Transverse colon (tissue), 4 donors: ENCODE results near the gene PML. TPM values are rescaled to one million over a fixed set of nuclear protein-coding genes. Genes with fewer than 3 reads are reported as not detected.
"Not testable (repeated sequence)": the region's sequence is repeated elsewhere in the genome, so short reads cannot be mapped to it uniquely, and the experiment has no call there.

Experiments used
- DNase-seq: peaks from one replicate; pipeline ENCODE4 v3.0.0-alpha.2; 2019
- H3K27ac ChIP-seq, 4 donors: fragments of 200-600 bp; sonication (generic); 2 replicates each; pipeline ENCODE4 v1.5.1; 2016 to 2018; ENCODE audit warnings: inconsistent platforms in 4 of 4
- H3K27me3 ChIP-seq: fragments of 200-600 bp; sonication (generic); 2 replicates; pipeline ENCODE4 v1.5.1; 2017; ENCODE audit warnings: inconsistent platforms
- H3K36me3 ChIP-seq, 4 donors: fragments of 200-600 bp; sonication (generic); 2 replicates each; pipeline ENCODE4 v1.5.1; 2017 to 2019; ENCODE audit warnings: inconsistent platforms in 4 of 4
- H3K4me1 ChIP-seq, 4 donors: fragments of 200-600 bp; sonication (generic); 2 replicates each; pipeline ENCODE4 v1.5.1; 2017 to 2020; ENCODE audit warnings: inconsistent platforms in 4 of 4
- H3K4me3 ChIP-seq, 4 donors: fragments of 200-600 bp; sonication (generic); 1 replicate in 1 of 4; 2 replicates in 3 of 4; pipeline versions ENCODE4 v1.5.1 to v1.6.1; 2017 to 2019; ENCODE audit warnings: inconsistent platforms in 4 of 4
- H3K9me3 ChIP-seq, 2 donors: fragments of 200-600 bp; sonication (generic); 2 replicates each; pipeline ENCODE4 v1.5.1; 2017 to 2019; ENCODE audit warnings: inconsistent platforms in 2 of 2
- CTCF ChIP-seq, 5 experiments: fragments of 200-600 bp in 3 of 5; fragments of 450-650 bp in 2 of 5; sonication (generic) in 3 of 5; IDR thresholded peaks; 1 replicate in 2 of 5; 2 replicates in 3 of 5; pipeline ENCODE4 v1.5.1; 2016 to 2017; ENCODE audit warnings: antibody characterized with exemption in 5 of 5, inconsistent platforms in 3 of 5, mild to moderate bottlenecking in 2 of 5, moderate library complexity in 1 of 5
- WGBS, 2 donors: methylation state at CpG; one replicate each; pipeline ENCODE4 v1.1.5; 2018; ENCODE audit warnings: low coverage in 1 of 2; 5-methylcytosine and 5-hydroxymethylcytosine counted together
- in situ Hi-C, 4 donors: fragments of 200-750 bp; cut with MboI; loops; one replicate each; pipeline versions ENCODE4 v1.15.0 to v1.15.1; 2017; ENCODE audit warnings: low sequenced_read_pairs in 3 of 4, low pct_ligation_motif_present in 1 of 4, low pct_unique_long_range_greater_than_20kb in 1 of 4
- intact Hi-C: fragments of 100-400 bp; cut with DNase I; formaldehyde crosslinking; loops from one replicate; pipeline ENCODE4 v1.15.1; 2023; ENCODE audit warnings: low total_unique reads
- total RNA-seq, 4 donors: library from RNA; depleted of rRNA; stranded (reverse); fragments of >200 nt; gene quantifications; one replicate each; pipeline ENCODE4 v1.1.0, GENCODE V29; 2016

The PML gene
- total RNA-seq, 4 donors from 2014 or later: 35.1 to 128 (median 70.0) TPM

- H3K4me1 ChIP-seq, H3K9me3 ChIP-seq, H3K27ac ChIP-seq, H3K27me3 ChIP-seq, intact Hi-C loops, H3K4me3 ChIP-seq, H3K36me3 ChIP-seq: not testable (repeated sequence)
- DNase-seq: peak; percentile 64
- 31% methylated on average over 5 of the region's 13 CpGs; no CpG with 5 or more reads in 1 of the 2 donors for WGBS, 2 donors
- in situ Hi-C loops: loop anchor here in 1 of 4 donors (25.0 kb wide), 1 partner anchor 1246 kb away; no protein-coding TSS in a partner anchor
- TF ChIP-seq CTCF (IDR thresholded peaks at IDR 0.05): peak; percentile 34 to 64 (median 54)
Observed at GRCh38 chr15:74065684-74066411, 71.3 kb downstream of the PML start.

GRCh38 chr15:74071645-74072044 lies 77.1 kb downstream of the PML start:
- H3K27ac ChIP-seq, H3K27me3 ChIP-seq, H3K4me3 ChIP-seq, H3K9me3 ChIP-seq, H3K36me3 ChIP-seq, H3K4me1 ChIP-seq, intact Hi-C loops, DNase-seq: not testable (repeated sequence)
- in situ Hi-C loops: loop anchor here in 1 of 4 donors (25.0 kb wide), 1 partner anchor 1241 kb away; no protein-coding TSS in a partner anchor
- 90% methylated on average over 4 of the region's 6 CpGs; no CpG with 5 or more reads in 1 of the 2 donors for WGBS, 2 donors

- H3K36me3 ChIP-seq, H3K27me3 ChIP-seq, intact Hi-C loops, H3K9me3 ChIP-seq, H3K4me3 ChIP-seq, DNase-seq, H3K27ac ChIP-seq, H3K4me1 ChIP-seq: not testable (repeated sequence)
- WGBS, 2 donors: 100% methylated on average over 3 of the region's 9 CpGs; no CpG with 5 or more reads in 1 of the 2 donors
- in situ Hi-C loops: loop anchor here in 1 of 4 donors (25.0 kb wide), 1 partner anchor 1240 kb away; no protein-coding TSS in a partner anchor
Observed at GRCh38 chr15:74072132-74072531, 77.6 kb downstream of the PML start.

- intact Hi-C loops, H3K27ac ChIP-seq, H3K4me3 ChIP-seq, H3K9me3 ChIP-seq, H3K4me1 ChIP-seq, H3K27me3 ChIP-seq, H3K36me3 ChIP-seq: not testable (repeated sequence)
- in situ Hi-C loops: loop anchor here in 1 of 4 donors (25.0 kb wide), 1 partner anchor 1240 kb away; no protein-coding TSS in a partner anchor
- 52% methylated on average over 5 of the region's 16 CpGs; no CpG with 5 or more reads in 1 of the 2 donors for WGBS, 2 donors
- peak; percentile 45 for DNase-seq
- TF ChIP-seq CTCF (IDR thresholded peaks at IDR 0.05): peak in 3 of 5 experiments; percentile 22 to 30 (median 23)
Observed at GRCh38 chr15:74072614-74073337, 78.3 kb downstream of the PML start.

- intact Hi-C loops, DNase-seq, H3K36me3 ChIP-seq, in situ Hi-C loops, H3K27ac ChIP-seq, H3K4me3 ChIP-seq, H3K4me1 ChIP-seq, H3K9me3 ChIP-seq, H3K27me3 ChIP-seq: not testable (repeated sequence)
- WGBS, 2 donors: 74% methylated on average over 9 of the region's 9 CpGs; no CpG with 5 or more reads in 1 of the 2 donors
Observed at GRCh38 chr15:74075781-74076180, 81.3 kb downstream of the PML start.

GRCh38 chr15:74082450-74082849 lies 87.9 kb downstream of the PML start, which contains the start of gene GOLGA6A:
TSS of gene GOLGA6A (minus strand) at chr15:74082550. CDS start at chr15:74082509, 41 bp downstream.
- H3K4me3 ChIP-seq, intact Hi-C loops, in situ Hi-C loops, DNase-seq, H3K27me3 ChIP-seq, H3K9me3 ChIP-seq, H3K4me1 ChIP-seq, H3K36me3 ChIP-seq, H3K27ac ChIP-seq: not testable (repeated sequence)
- WGBS, 2 donors: no CpG with 5 or more reads among the region's 7 CpGs

GRCh38 chr15:74094567-74094966 lies 100.1 kb downstream of the PML start:
- H3K4me1 ChIP-seq, intact Hi-C loops, DNase-seq, H3K9me3 ChIP-seq, H3K27ac ChIP-seq, H3K36me3 ChIP-seq, H3K27me3 ChIP-seq, H3K4me3 ChIP-seq, in situ Hi-C loops: not testable (repeated sequence)
- WGBS, 2 donors: no CpG with 5 or more reads among the region's 2 CpGs

- H3K4me3 ChIP-seq, in situ Hi-C loops, H3K27ac ChIP-seq, DNase-seq, intact Hi-C loops, H3K9me3 ChIP-seq, H3K27me3 ChIP-seq, H3K4me1 ChIP-seq, H3K36me3 ChIP-seq: not testable (repeated sequence)
- 74% methylated on average over 6 of the region's 10 CpGs; no CpG with 5 or more reads in 1 of the 2 donors for WGBS, 2 donors
Observed at GRCh38 chr15:74095610-74096009, 101.1 kb downstream of the PML start.
